SW480 (cell line): ENCODE data around the gene BANP.
"Not testable (repeated sequence)": the region's sequence is repeated elsewhere in the genome, so short reads cannot be mapped to it uniquely, and the experiment has no call there.

ENCODE experiments used
- DNase-seq: peaks from one replicate; pipeline ENCODE4 v3.0.0-alpha.2; 2016; ENCODE audit warnings: low spot score

The BANP gene

GRCh38 chr16:88104363-88104762, 153.1 kb downstream of the BANP start:
- not testable (repeated sequence) for DNase-seq

- not testable (repeated sequence) for DNase-seq
Measured at GRCh38 chr16:88105574-88106140, 154.4 kb downstream of the BANP start.

- DNase-seq = not testable (repeated sequence)
Measured at GRCh38 chr16:88106566-88106965, 155.3 kb downstream of the BANP start.

- DNase-seq = no peak
Measured at GRCh38 chr16:88108762-88109161, 157.5 kb downstream of the BANP start.

- DNase-seq = not testable (repeated sequence)
Measured at GRCh38 chr16:88109726-88110621, 158.7 kb downstream of the BANP start.

- DNase-seq = not testable (repeated sequence)
Measured at GRCh38 chr16:88110875-88111494, 159.8 kb downstream of the BANP start.

- not testable (repeated sequence) for DNase-seq
Measured at GRCh38 chr16:88111976-88112375, 160.7 kb downstream of the BANP start.

GRCh38 chr16:88113545-88114045, 162.4 kb downstream of the BANP start:
- DNase-seq = no peak

GRCh38 chr16:88114541-88115228, 163.5 kb downstream of the BANP start:
- DNase-seq = not testable (repeated sequence)

- DNase-seq = no peak
Measured at GRCh38 chr16:88116121-88116520, 164.9 kb downstream of the BANP start.

GRCh38 chr16:88117476-88117868, 166.2 kb downstream of the BANP start:
- DNase-seq = no peak

- DNase-seq = no peak
Measured at GRCh38 chr16:88118376-88118775, 167.1 kb downstream of the BANP start.

- peak; percentile 2 for DNase-seq
Measured at GRCh38 chr16:88118852-88119741, 167.9 kb downstream of the BANP start.

GRCh38 chr16:88119881-88120751, 168.9 kb downstream of the BANP start:
- DNase-seq = not testable (repeated sequence)

GRCh38 chr16:88120812-88121211, 169.6 kb downstream of the BANP start:
- DNase-seq = no peak

- not testable (repeated sequence) for DNase-seq
Measured at GRCh38 chr16:88121391-88121790, 170.2 kb downstream of the BANP start.

GRCh38 chr16:88121886-88122580, 170.8 kb downstream of the BANP start:
- DNase-seq = no peak
